Smooth muscle cell (in vitro differentiated cells): ENCODE results near the gene TIAM1. TPM values are rescaled to one million over a fixed set of nuclear protein-coding genes. Genes with fewer than 3 reads are reported as not detected.

ENCODE experiments used
- DNase-seq: peaks from one replicate; lab custom pipeline; 2025; ENCODE audit not compliant: unreplicated experiment; lab: John Stamatoyannopoulos, UW
- H2AFZ ChIP-seq: fragments of 200-600 bp; sonication (generic); 2 replicates; pipeline ENCODE4 v1.6.0; 2016; ENCODE audit warnings: antibody characterized with exemption, low read depth, mild to moderate bottlenecking
- H3F3A ChIP-seq: fragments of 200-600 bp; sonication (generic); 2 replicates; pipeline ENCODE4 v1.6.0; 2017; ENCODE audit warnings: antibody characterized with exemption, low read depth
- H3K27ac ChIP-seq: fragments of 200-600 bp; sonication (generic); 2 replicates; pipeline ENCODE4 v1.5.1; 2016; ENCODE audit warnings: low read depth, mild to moderate bottlenecking
- H3K27me3 ChIP-seq: fragments of 200-600 bp; sonication (generic); 2 replicates; pipeline ENCODE4 v1.6.1; 2016; ENCODE audit warnings: low read depth, mild to moderate bottlenecking
- H3K36me3 ChIP-seq: fragments of 200-600 bp; sonication (generic); 2 replicates; pipeline ENCODE4 v1.5.1; 2016; ENCODE audit warnings: low read depth
- H3K4me1 ChIP-seq: fragments of 200-600 bp; sonication (generic); 2 replicates; pipeline ENCODE4 v1.5.1; 2016; ENCODE audit warnings: low read depth
- H3K4me2 ChIP-seq: fragments of 200-600 bp; sonication (generic); 2 replicates; pipeline ENCODE4 v1.6.0; 2016; ENCODE audit warnings: mild to moderate bottlenecking
- H3K4me3 ChIP-seq: fragments of 200-600 bp; sonication (generic); 2 replicates; pipeline ENCODE4 v1.5.1; 2016; ENCODE audit warnings: mild to moderate bottlenecking
- H3K79me2 ChIP-seq: fragments of 200-600 bp; sonication (generic); 2 replicates; pipeline ENCODE4 v1.6.0; 2016; ENCODE audit warnings: low read depth, mild to moderate bottlenecking
- H3K9ac ChIP-seq: fragments of 200-600 bp; sonication (generic); 2 replicates; pipeline ENCODE4 v1.6.0; 2016; ENCODE audit warnings: low read depth
- H3K9me3 ChIP-seq: fragments of 200-600 bp; sonication (generic); replicated peaks from 2 replicates; pipeline ENCODE4 v1.5.1; 2016; ENCODE audit warnings: low read depth
- H4K20me1 ChIP-seq: fragments of 200-600 bp; sonication (generic); 2 replicates; pipeline ENCODE4 v1.6.0; 2016; ENCODE audit warnings: low read depth
- CTCF ChIP-seq: fragments of 200-600 bp; sonication (generic); IDR thresholded peaks from 2 replicates; pipeline ENCODE4 v1.5.1; 2017; ENCODE audit warnings: borderline replicate concordance, mild to moderate bottlenecking, antibody characterized with exemption; ENCODE audit not compliant: insufficient read depth, poor library complexity, severe bottlenecking
- WGBS: methylation state at CpG from one replicate; pipeline ENCODE4 v1.1.7; 2016; ENCODE audit warnings: low lambda C conversion rate; 5-methylcytosine and 5-hydroxymethylcytosine counted together
- polyA plus RNA-seq: library from polyadenylated mRNA; unstranded; fragments of >200 nt; fragmentation: Nextera tagmentation; extraction: Ambion mirVana; gene quantifications from 2 replicates; pipeline ENCODE4 v1.2.1, GENCODE V29; 2016
- total RNA-seq: library from RNA; depleted of rRNA; stranded (reverse); fragments of >200 nt; gene quantifications from 2 replicates; pipeline ENCODE4 v1.2.3, GENCODE V29; 2014

Gene TIAM1
- total and polyA plus RNA-seq, 2 experiments from 2014 or later, result 3.2 to 12.9 TPM

DNA sequence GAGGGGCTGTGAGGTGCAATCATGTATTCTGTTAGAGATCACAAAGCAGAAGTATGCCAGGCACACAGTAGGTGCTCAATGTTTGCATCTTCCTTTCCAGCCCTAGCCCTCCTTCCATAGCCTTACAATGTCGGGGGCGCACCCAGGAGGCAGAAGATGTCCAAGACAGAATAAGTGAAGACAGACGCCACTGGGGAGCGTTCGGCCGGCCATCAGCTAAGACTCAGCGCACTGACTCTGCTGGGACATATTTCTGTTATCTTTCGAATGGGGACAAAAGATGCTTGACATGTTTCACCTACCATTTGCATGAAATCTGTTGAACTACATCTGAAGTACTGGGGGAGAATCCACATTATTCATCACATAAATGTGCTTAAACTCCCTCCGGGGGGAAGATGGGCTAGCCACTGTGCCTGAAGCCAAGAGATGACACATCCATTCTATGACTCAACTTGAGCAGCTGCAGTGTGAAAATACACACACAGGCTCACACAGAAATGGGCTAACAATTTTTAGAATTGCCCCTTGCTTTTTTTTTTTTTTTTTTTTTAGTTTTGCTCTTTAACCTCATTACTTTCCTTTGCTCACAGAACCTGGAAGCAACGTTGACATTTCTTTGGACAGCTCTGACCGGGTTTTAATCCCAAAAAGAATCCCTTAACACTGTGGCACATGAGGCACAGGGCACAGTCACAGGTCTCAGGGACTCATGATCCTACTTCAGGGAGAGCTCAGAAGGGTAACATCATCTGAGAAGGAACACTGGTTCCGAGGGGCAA is 7.9 kb downstream of the TIAM1 start:
- Histone ChIP-seq H3K36me3 (no peaks in the 10 kb centered on the region), H3K4me1 (peaks cover 7% of the 10 kb centered on the region), H3K9me3 (no peaks in the 10 kb centered on the region), H4K20me1 (no peaks in the 10 kb centered on the region), H3F3A (no peaks in the 10 kb centered on the region), H2AFZ (no peak overlapping the region), H3K27ac (peak overlapping the region; percentile 86), H3K4me2 (no peak overlapping the region), H3K9ac (peak overlapping the region; percentile 4), H3K79me2 (peaks cover 4% of the 10 kb centered on the region), H3K27me3 (no peaks in the 10 kb centered on the region), H3K4me3 (no peak overlapping the region)
- no peak for DNase-seq
- TF ChIP-seq CTCF, result no peak
- WGBS, result 56% methylated on average over 12 of the region's 12 CpGs

DNA sequence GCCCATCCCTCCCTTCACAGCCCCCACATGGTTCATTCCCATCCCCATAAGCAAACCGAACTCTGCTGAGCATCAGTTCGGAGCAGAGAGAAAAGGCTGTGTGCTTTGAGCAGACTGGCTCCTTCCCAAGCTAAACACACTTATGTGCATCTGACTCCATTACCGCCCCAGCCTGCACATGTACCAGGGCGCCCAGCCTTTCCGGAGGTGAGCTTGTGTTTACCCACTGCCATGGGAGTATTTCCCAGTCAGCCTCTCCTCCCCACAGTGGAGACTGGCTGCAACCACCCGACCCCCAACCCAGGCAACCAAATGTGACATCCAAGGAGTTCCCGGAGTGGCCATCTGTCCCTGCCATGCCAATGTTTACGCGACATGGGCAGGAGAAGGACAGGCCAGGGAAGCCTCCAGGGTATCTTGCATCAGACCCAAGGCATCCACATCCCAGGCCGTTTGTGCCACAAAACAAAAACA is 9.4 kb downstream of the TIAM1 start:
- no peaks in the 10 kb centered on the region for H3K79me2 ChIP-seq
- no peaks in the 10 kb centered on the region for H3F3A ChIP-seq
- H3K4me3 ChIP-seq, result no peak overlapping the region
- no peaks in the 10 kb centered on the region for H3K9me3 ChIP-seq
- H3K27ac ChIP-seq, result no peak overlapping the region
- no peak overlapping the region for H2AFZ ChIP-seq
- H3K36me3 ChIP-seq, result no peaks in the 10 kb centered on the region
- H3K4me2 ChIP-seq, result no peak overlapping the region
- no peaks in the 10 kb centered on the region for H4K20me1 ChIP-seq
- TF ChIP-seq CTCF, result no peak
- H3K27me3 ChIP-seq, result no peaks in the 10 kb centered on the region
- no peak overlapping the region for H3K9ac ChIP-seq
- H3K4me1 ChIP-seq, result peaks cover 7% of the 10 kb centered on the region
- no peak for DNase-seq
- WGBS, result 91% methylated on average over 10 of the region's 10 CpGs

- no peak overlapping the region for H3K27ac ChIP-seq
- no peaks in the 10 kb centered on the region for H3K4me1 ChIP-seq
- no peak overlapping the region for H3K4me3 ChIP-seq
- no peaks in the 10 kb centered on the region for H3K36me3 ChIP-seq
- H3K9ac ChIP-seq, result no peak overlapping the region
- no peaks in the 10 kb centered on the region for H3K79me2 ChIP-seq
- no peak overlapping the region for H2AFZ ChIP-seq
- TF ChIP-seq CTCF, result no peak
- H4K20me1 ChIP-seq, result no peaks in the 10 kb centered on the region
- no peaks in the 10 kb centered on the region for H3K27me3 ChIP-seq
- no peaks in the 10 kb centered on the region for H3K9me3 ChIP-seq
- no peak for DNase-seq
- WGBS, result 98% methylated on average over 2 of the region's 2 CpGs
- no peaks in the 10 kb centered on the region for H3F3A ChIP-seq
- H3K4me2 ChIP-seq, result no peak overlapping the region
Measured at GRCh38 chr21:31332525-31332924, 11.5 kb downstream of the TIAM1 start.

GRCh38 chr21:31331231-31331630 is 12.8 kb downstream of the TIAM1 start:
- WGBS, result 59% methylated on average over 2 of the region's 2 CpGs
- H3K27me3 ChIP-seq, result no peaks in the 10 kb centered on the region
- no peak for TF ChIP-seq CTCF
- H3K4me2 ChIP-seq, result no peak overlapping the region
- H3F3A ChIP-seq, result no peaks in the 10 kb centered on the region
- no peak for DNase-seq
- no peak overlapping the region for H2AFZ ChIP-seq
- no peaks in the 10 kb centered on the region for H4K20me1 ChIP-seq
- no peak overlapping the region for H3K4me3 ChIP-seq
- H3K4me1 ChIP-seq, result no peaks in the 10 kb centered on the region
- no peak overlapping the region for H3K9ac ChIP-seq
- H3K27ac ChIP-seq, result no peak overlapping the region
- no peaks in the 10 kb centered on the region for H3K9me3 ChIP-seq
- no peaks in the 10 kb centered on the region for H3K36me3 ChIP-seq
- no peaks in the 10 kb centered on the region for H3K79me2 ChIP-seq
